ENCODE results near the gene CHN2.

The CHN2 gene

DNA sequence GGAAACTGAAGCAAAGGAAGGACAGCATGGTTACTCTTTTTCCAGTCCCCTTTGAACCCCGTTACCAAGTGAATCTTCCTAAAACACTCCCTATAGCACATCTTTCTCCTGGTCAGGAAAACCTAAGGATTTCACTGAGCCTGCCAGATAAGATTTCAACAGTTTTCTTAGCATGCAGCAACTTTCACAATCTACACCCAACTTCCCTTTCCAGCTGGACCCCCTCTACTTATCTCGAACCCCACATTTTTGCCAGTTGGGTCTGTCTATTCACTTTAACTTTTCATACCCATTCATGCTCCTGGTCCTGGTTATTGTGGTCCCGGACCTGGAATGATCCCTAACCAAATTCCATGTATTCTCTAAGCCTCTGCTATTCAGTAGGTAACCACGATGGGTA lies 33.3 kb upstream of the CHN2 start:
- H3K27ac ChIP-seq, result no peak overlapping the region
- no peaks in the 10 kb centered on the region for H3K36me3 ChIP-seq
- H3K27me3 ChIP-seq (ENCODE audit: insufficient read depth, low read depth, severe bottlenecking), result peaks cover 6% of the 10 kb centered on the region
- no peak overlapping the region for H3K4me3 ChIP-seq (ENCODE audit: low read depth, low read length)
- no peak for DNase-seq
- no peak for TF ChIP-seq CTCF (IDR thresholded peaks at IDR 0.05; ENCODE audit: low read depth, low read length)
- peaks cover 5% of the 10 kb centered on the region for H3K9me3 ChIP-seq (ENCODE audit: severe bottlenecking)

DNA sequence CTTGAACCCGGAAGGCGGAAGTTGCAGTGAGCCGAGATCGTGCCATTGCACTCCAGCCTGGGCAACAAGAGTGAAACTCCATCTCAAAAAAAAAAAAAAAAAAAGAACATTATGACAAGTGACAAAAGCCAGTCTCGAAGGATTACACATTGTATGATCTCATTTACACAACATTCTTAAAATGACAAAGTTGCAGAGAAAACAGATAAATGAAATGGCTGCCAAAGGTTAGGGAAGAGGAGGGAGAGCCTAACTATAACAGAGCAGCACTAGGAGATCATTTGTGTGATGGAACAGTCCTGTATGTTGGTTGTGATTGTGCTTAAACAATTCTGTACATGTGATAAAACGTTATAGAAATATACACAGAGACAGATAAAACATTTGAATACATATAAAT lies 32.0 kb upstream of the CHN2 start:
- peaks cover 5% of the 10 kb centered on the region for H3K9me3 ChIP-seq (ENCODE audit: severe bottlenecking)
- no peak for TF ChIP-seq CTCF (IDR thresholded peaks at IDR 0.05; ENCODE audit: low read depth, low read length)
- no peaks in the 10 kb centered on the region for H3K36me3 ChIP-seq
- H3K27ac ChIP-seq, result no peak overlapping the region
- peaks cover 6% of the 10 kb centered on the region for H3K27me3 ChIP-seq (ENCODE audit: insufficient read depth, low read depth, severe bottlenecking)
- H3K4me3 ChIP-seq (ENCODE audit: low read depth, low read length), result no peak overlapping the region
- no peak for DNase-seq

DNA sequence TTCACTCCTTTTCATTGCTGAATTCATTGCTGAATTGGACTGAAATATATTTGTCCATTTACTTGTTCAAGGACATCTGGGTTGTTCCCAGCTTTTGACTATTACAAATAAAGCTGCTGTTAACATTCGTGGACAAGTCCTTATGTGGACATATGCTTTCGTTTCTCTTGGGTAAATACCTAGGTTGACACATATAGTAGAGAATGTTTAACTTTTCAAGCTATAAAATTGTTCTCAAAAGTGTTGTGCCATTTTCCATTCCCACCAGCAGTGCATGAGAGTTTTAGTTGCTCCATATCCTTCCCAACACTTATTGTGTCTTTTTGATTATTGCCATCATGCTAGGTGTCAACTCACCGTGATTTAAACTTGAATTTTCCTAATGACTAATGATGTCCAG lies 30.7 kb upstream of the CHN2 start:
- Histone ChIP-seq H3K9me3 (ENCODE audit: severe bottlenecking) (peaks cover 5% of the 10 kb centered on the region), H3K4me3 (ENCODE audit: low read depth, low read length) (no peak overlapping the region), H3K27me3 (ENCODE audit: insufficient read depth, low read depth, severe bottlenecking) (peaks cover 6% of the 10 kb centered on the region), H3K27ac (no peak overlapping the region), H3K36me3 (no peaks in the 10 kb centered on the region)
- no peak for DNase-seq
- TF ChIP-seq CTCF (IDR thresholded peaks at IDR 0.05; ENCODE audit: low read depth, low read length), result no peak

DNA sequence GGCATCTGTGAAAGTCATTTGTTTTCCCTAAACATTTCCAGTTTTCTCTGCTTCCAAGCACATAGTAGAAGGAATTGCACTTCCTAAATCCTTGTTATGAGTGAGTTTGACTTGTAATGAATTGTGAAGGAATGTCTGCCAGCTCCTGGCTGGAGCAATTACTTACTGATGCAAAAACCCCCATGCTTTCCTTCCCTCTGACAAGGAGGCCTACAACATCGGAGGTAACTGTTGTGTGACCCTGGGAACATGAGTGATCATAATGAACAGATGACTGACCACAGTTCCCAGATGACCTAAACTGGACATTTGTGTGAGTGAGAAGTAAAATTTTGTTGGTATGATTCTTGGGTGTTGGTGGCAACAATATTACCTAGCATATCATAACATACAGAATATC lies 26.9 kb upstream of the CHN2 start:
- Histone ChIP-seq H3K36me3 (no peaks in the 10 kb centered on the region), H3K27me3 (ENCODE audit: insufficient read depth, low read depth, severe bottlenecking) (no peaks in the 10 kb centered on the region), H3K4me3 (ENCODE audit: low read depth, low read length) (no peak overlapping the region), H3K27ac (no peak overlapping the region), H3K9me3 (ENCODE audit: severe bottlenecking) (peaks cover 5% of the 10 kb centered on the region)
- no peak for TF ChIP-seq CTCF (IDR thresholded peaks at IDR 0.05; ENCODE audit: low read depth, low read length)
- DNase-seq, result no peak

DNA sequence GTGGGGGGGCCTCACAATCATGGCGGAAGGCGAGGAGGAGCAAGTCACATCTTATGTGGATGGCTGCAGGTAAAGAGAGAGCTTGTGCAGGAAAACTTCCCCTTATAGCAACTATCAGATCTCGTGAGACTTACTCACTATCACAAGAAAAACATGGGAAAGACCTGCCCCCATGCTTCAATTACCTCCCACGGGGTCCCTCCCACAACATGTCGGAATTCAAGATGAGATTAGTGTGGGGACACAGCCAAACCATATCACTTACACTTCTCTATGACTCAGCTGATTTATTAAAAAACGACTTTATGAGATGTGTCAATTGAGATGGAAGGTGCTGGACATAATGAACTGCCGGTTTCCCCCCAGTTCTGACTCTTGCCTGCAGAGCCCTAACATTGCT lies 23.8 kb upstream of the CHN2 start:
- peaks cover 4% of the 10 kb centered on the region for H3K9me3 ChIP-seq (ENCODE audit: severe bottlenecking)
- no peaks in the 10 kb centered on the region for H3K36me3 ChIP-seq
- H3K27me3 ChIP-seq (ENCODE audit: insufficient read depth, low read depth, severe bottlenecking), result no peaks in the 10 kb centered on the region
- H3K4me3 ChIP-seq (ENCODE audit: low read depth, low read length), result no peak overlapping the region
- H3K27ac ChIP-seq, result no peak overlapping the region
- TF ChIP-seq CTCF (IDR thresholded peaks at IDR 0.05; ENCODE audit: low read depth, low read length), result no peak
- no peak for DNase-seq

DNA sequence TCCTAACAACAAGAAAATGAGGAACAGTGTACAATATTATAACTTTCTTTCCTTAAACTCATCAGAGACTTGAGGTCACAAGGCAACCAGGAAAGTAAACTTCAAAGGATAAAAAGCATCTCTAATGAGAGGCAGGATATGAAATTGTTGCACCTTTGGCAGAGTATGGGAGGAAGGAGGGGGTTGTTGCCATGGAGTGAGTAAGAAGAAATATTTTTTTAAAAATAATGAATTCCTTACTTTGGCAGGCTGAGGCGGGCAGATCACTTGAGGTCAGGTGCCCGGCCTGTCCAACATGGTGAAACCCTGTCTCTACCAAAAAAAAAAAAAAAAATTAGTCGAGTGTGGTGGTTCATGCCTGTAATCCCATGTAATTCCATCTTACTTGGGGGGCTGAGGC lies 21.1 kb upstream of the CHN2 start:
- TF ChIP-seq CTCF (IDR thresholded peaks at IDR 0.05; ENCODE audit: low read depth, low read length), result no peak
- H3K36me3 ChIP-seq, result no peaks in the 10 kb centered on the region
- no peaks in the 10 kb centered on the region for H3K9me3 ChIP-seq (ENCODE audit: severe bottlenecking)
- no peaks in the 10 kb centered on the region for H3K27me3 ChIP-seq (ENCODE audit: insufficient read depth, low read depth, severe bottlenecking)
- DNase-seq, result no peak
- H3K4me3 ChIP-seq (ENCODE audit: low read depth, low read length), result no peak overlapping the region
- no peak overlapping the region for H3K27ac ChIP-seq

Measured in WERI-Rb-1 (cell line).